Measurements from ENCODE around the gene CNTNAP4. TPM values are rescaled to one million over a fixed set of nuclear protein-coding genes. Genes with fewer than 3 reads are reported as not detected.

Gene CNTNAP4
- polyA plus RNA-seq, 3 donors = not detected

- Histone ChIP-seq H3K27me3 (ENCODE audit: control insufficient read depth in 2 of 2, insufficient read depth in 2 of 2, low read length in 2 of 2) (no peaks in the 10 kb centered on the region), H3K4me2 (replicated peaks; ENCODE audit: extremely low read depth, low read length, poor library complexity, severe bottlenecking) (no peak overlapping the region), H2AFZ (ENCODE audit: insufficient read depth, low read depth, low read length, poor library complexity, severe bottlenecking) (no peak overlapping the region), H3K9me3 (replicated peaks in 1 of 2; ENCODE audit: control insufficient read depth in 1 of 2, insufficient read depth in 1 of 2, low read length in 2 of 2) (no peaks in the 10 kb centered on the region), H3K27ac (ENCODE audit: low read depth in 1 of 2, low read length in 2 of 2) (no peak overlapping the region), H4K20me1 (ENCODE audit: insufficient read depth, low read length) (no peaks in the 10 kb centered on the region), H3K4me3 (replicated peaks in 1 of 3; ENCODE audit: low read depth in 2 of 3, low read length in 3 of 3) (no peak overlapping the region), H3K79me2 (ENCODE audit: insufficient read depth, low read length) (no peaks in the 10 kb centered on the region), H3K36me3 (replicated peaks in 1 of 2; ENCODE audit: control insufficient read depth in 1 of 2, insufficient read depth in 2 of 2, low read length in 2 of 2) (no peaks in the 10 kb centered on the region), H3K4me1 (ENCODE audit: control insufficient read depth in 1 of 2, insufficient read depth in 2 of 2, low read length in 2 of 2) (no peaks in the 10 kb centered on the region), H3K9ac (ENCODE audit: insufficient read depth, low read length, poor library complexity, severe bottlenecking) (no peak overlapping the region)
- Mint-ChIP-seq H3K27ac (no peak overlapping the region), H3K36me3 (no peaks in the 10 kb centered on the region), H3K9me3 (peaks cover 0 to 3% (median 0%) of the 10 kb centered on the region in 7 donors), H3K27me3 (ENCODE audit: low read depth in 3 of 3) (no peaks in the 10 kb centered on the region), H3K4me3 (no peak overlapping the region), H3K4me1 (no peaks in the 10 kb centered on the region)
- no peak for DNase-seq
- no peak for TF ChIP-seq CTCF (IDR thresholded peaks at IDR 0.05)
- 94% methylated on average over 2 of the region's 3 CpGs for WGBS (ENCODE audit: insufficient coverage)
- intact Hi-C loops (cut with micrococcal nuclease) = no loop called here
These were observed 164.2 kb downstream of the CNTNAP4 start for GRCh38 chr16:76441391-76441790.

GRCh38 chr16:76441876-76442275 is 164.7 kb downstream of the CNTNAP4 start:
- Mint-ChIP-seq H3K4me3 (no peak overlapping the region), H3K4me1 (no peaks in the 10 kb centered on the region), H3K9me3 (peaks cover 0 to 2% (median 0%) of the 10 kb centered on the region in 7 donors), H3K27me3 (ENCODE audit: low read depth in 3 of 3) (no peaks in the 10 kb centered on the region), H3K27ac (no peak overlapping the region), H3K36me3 (no peaks in the 10 kb centered on the region)
- H3K27ac ChIP-seq (ENCODE audit: low read depth in 1 of 2, low read length in 2 of 2) = no peak overlapping the region
- no peaks in the 10 kb centered on the region for H3K79me2 ChIP-seq (ENCODE audit: insufficient read depth, low read length)
- no peak overlapping the region for H3K4me3 ChIP-seq (replicated peaks in 1 of 3; ENCODE audit: low read depth in 2 of 3, low read length in 3 of 3)
- WGBS (ENCODE audit: insufficient coverage) = 95% methylated on average over 2 of the region's 3 CpGs
- no peaks in the 10 kb centered on the region for H3K27me3 ChIP-seq (ENCODE audit: control insufficient read depth in 2 of 2, insufficient read depth in 2 of 2, low read length in 2 of 2)
- no peaks in the 10 kb centered on the region for H3K4me1 ChIP-seq (ENCODE audit: control insufficient read depth in 1 of 2, insufficient read depth in 2 of 2, low read length in 2 of 2)
- DNase-seq = no peak
- H3K36me3 ChIP-seq (replicated peaks in 1 of 2; ENCODE audit: control insufficient read depth in 1 of 2, insufficient read depth in 2 of 2, low read length in 2 of 2) = no peaks in the 10 kb centered on the region
- H3K9me3 ChIP-seq (replicated peaks in 1 of 2; ENCODE audit: control insufficient read depth in 1 of 2, insufficient read depth in 1 of 2, low read length in 2 of 2) = no peaks in the 10 kb centered on the region
- no peak overlapping the region for H2AFZ ChIP-seq (ENCODE audit: insufficient read depth, low read depth, low read length, poor library complexity, severe bottlenecking)
- H3K4me2 ChIP-seq (replicated peaks; ENCODE audit: extremely low read depth, low read length, poor library complexity, severe bottlenecking) = no peak overlapping the region
- intact Hi-C loops (cut with micrococcal nuclease) = no loop called here
- no peak for TF ChIP-seq CTCF (IDR thresholded peaks at IDR 0.05)
- no peaks in the 10 kb centered on the region for H4K20me1 ChIP-seq (ENCODE audit: insufficient read depth, low read length)
- H3K9ac ChIP-seq (ENCODE audit: insufficient read depth, low read length, poor library complexity, severe bottlenecking) = no peak overlapping the region

Measured in CD14-positive monocyte (primary cell).